Adrenal gland (tissue), 12 donors: ENCODE data around the gene ARHGEF12. TPM values are rescaled to one million over a fixed set of nuclear protein-coding genes. Genes with fewer than 3 reads are reported as not detected.

Experiments used
- DNase-seq, 7 donors: peaks; one replicate each; pipeline ENCODE4 v3.0.0-alpha.2; 2019 to 2020
- H3K27ac ChIP-seq, 5 donors: fragments of 200-600 bp; sonication (generic) in 4 of 5; 1 replicate in 3 of 5; 2 replicates in 2 of 5; pipeline versions ENCODE4 v1.5.1 to v1.8.0; 2016 to 2020; ENCODE audit warnings: mild to moderate bottlenecking in 1 of 5
- H3K27me3 ChIP-seq: fragments of 200-600 bp; 2 replicates; pipeline ENCODE4 v1.8.0; 2021
- H3K36me3 ChIP-seq, 2 donors: fragments of 200-600 bp; replicated peaks in 1 of 2; 1 replicate in 1 of 2; 2 replicates in 1 of 2; pipeline versions ENCODE4 v1.5.1 to v1.8.0; 2018 to 2022
- H3K4me1 ChIP-seq, 2 donors: fragments of 200-600 bp; replicated peaks in 1 of 2; 1 replicate in 1 of 2; 2 replicates in 1 of 2; pipeline versions ENCODE4 v1.5.1 to v1.8.0; 2018 to 2021
- H3K4me3 ChIP-seq, 4 donors: fragments of 200-600 bp; sonication (generic) in 3 of 4; one replicate each; pipeline ENCODE4 v1.5.1; 2016 to 2018
- H3K9me3 ChIP-seq, 3 donors: fragments of 200-600 bp; sonication (generic) in 1 of 3; replicated peaks in 1 of 3; 1 replicate in 2 of 3; 2 replicates in 1 of 3; pipeline versions ENCODE4 v1.5.1 to v1.8.0; 2016 to 2021
- CTCF ChIP-seq, 6 experiments: fragments of 450-650 bp in 4 of 6; fragments of 200-600 bp in 2 of 6; sonication (generic) in 1 of 6; IDR thresholded peaks; 1 replicate in 5 of 6; 2 replicates in 1 of 6; pipeline versions ENCODE4 v1.5.1 to v1.8.0; 2016 to 2021; ENCODE audit warnings: antibody characterized with exemption in 6 of 6, mild to moderate bottlenecking in 2 of 6, moderate library complexity in 1 of 6
- POLR2A ChIP-seq, 2 donors: fragments of 450-650 bp; IDR thresholded peaks; one replicate each; pipeline ENCODE4 v1.6.1; 2017; ENCODE audit warnings: antibody characterized with exemption in 2 of 2, mild to moderate bottlenecking in 2 of 2, moderate library complexity in 1 of 2
- WGBS, 4 donors: extraction: QIAGEN DNeasy Blood & Tissue Kit in 2 of 4; methylation state at CpG; one replicate each; pipeline versions ENCODE4 v1.1.5 to v1.1.7; 2013 to 2017; 5-methylcytosine and 5-hydroxymethylcytosine counted together
- intact Hi-C, 2 donors: fragments of 100-400 bp; cut with DNase I; formaldehyde crosslinking; loops; one replicate each; pipeline versions ENCODE4 v1.14.1 to v1.15.0; 2022 to 2023
- polyA plus RNA-seq, 3 donors: library from polyadenylated mRNA; stranded (reverse); fragments of 200-250 nt in 2 of 3; fragments of 350-450 nt in 1 of 3; fragmentation: Illumina TruSeq in 1 of 3; extraction: RNeasy Lipid Tissue Mini Kit (QIAGEN cat#74804) in 1 of 3; gene quantifications; one replicate each; pipeline ENCODE4 v1.2.3, GENCODE V29; 2013 to 2014
- total RNA-seq, 9 donors: library from RNA; depleted of rRNA in 4 of 9; stranded (reverse); fragments of >200 nt in 4 of 9; fragments of 120-200 nt in 1 of 9; fragmentation: NEBNext Ultra II Directional in 1 of 9; extraction: Animal tissue kit (Norgen Biotek cat#: 25700) in 1 of 9; gene quantifications; one replicate each; pipeline versions ENCODE4 v1.1.0 to v1.2.4, GENCODE V29; 2013 to 2023
- donor health status: healthy with polysubstance abuse.
- donor health status: Bipolar disorder and iron deficiency.
- donor health status: DM: yes; HTN: yes; CAD: no.
- donor health status: DM: no; HTN: no; CAD: no.
- donor health status: DM: no; HTN: no; CAD: no.
- donor health status: DM: yes; HTN: yes; CAD: no.

ARHGEF12 gene
- total and polyA plus RNA-seq, 12 donors = 20.2 to 125 (median 94.2) TPM

DNA sequence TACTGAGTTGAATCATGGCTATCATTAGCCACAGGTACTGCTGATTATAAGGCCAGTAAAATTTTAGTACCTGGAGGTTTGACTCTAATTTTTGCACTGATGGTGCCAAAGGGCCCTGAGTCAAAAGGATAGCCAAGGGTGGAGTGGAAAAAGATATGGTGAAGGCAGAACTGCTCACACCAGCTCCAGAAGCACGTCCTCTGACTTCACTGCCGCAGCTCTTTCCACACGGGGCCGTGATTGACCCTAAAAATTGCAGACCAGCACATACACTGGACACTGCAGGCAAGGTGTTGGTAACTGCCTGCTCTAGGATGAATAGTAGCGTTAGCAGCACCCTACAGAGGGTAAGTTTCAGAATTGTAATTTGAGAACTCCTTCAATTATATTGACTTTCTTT is 149.9 kb downstream of the ARHGEF12 start:
- Histone ChIP-seq H3K27ac (no peak overlapping the region), H3K36me3 (peaks cover 0 to 41% of the 10 kb centered on the region in 2 donors)
- 95 to 96% (median 96%) methylated on average over 5 of the region's 5 CpGs for WGBS, 4 donors

DNA sequence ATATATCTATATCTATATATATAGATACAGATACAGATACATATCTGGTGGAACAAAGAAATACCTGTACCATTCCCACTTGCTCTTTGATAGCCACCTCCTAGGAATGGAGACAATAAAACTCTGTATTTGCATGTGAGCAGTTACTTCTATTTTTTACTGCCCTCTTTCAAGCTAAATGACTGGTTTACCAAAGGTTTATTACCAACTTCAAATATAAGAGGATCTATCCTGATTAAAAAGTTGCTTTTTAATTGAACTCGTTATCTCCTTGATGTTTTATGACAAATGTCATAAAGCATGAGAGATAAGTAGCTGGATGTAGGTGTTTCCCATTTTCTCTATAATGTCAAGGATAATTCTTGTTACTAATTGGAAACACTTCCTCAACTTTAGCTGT is 153.6 kb downstream of the ARHGEF12 start:
- Histone ChIP-seq H3K9me3 (no peaks in the 10 kb centered on the region), H3K4me3 (no peak overlapping the region), H3K36me3 (peaks cover 0 to 18% of the 10 kb centered on the region in 2 donors), H3K4me1 (no peaks in the 10 kb centered on the region), H3K27ac (no peak overlapping the region), H3K27me3 (no peaks in the 10 kb centered on the region)
- no peak for DNase-seq
- TF ChIP-seq POLR2A (IDR thresholded peaks at IDR 0.05) (no peak), CTCF (IDR thresholded peaks at IDR 0.05) (no peak)
- intact Hi-C loops = no loop called here
- WGBS, 4 donors = 49 to 69% (median 65%) methylated on average over 1 of the region's 1 CpG

More for the DNA sequence above, 149.9 kb downstream of the ARHGEF12 start:
- intact Hi-C loops = no loop called here
- TF ChIP-seq CTCF (IDR thresholded peaks at IDR 0.05) = no peak
- TF ChIP-seq POLR2A (IDR thresholded peaks at IDR 0.05) = no peak
- no peak for DNase-seq
- no peak overlapping the region for H3K4me3 ChIP-seq
- peaks cover 0 to 6% of the 10 kb centered on the region in 2 donors for H3K4me1 ChIP-seq
- no peaks in the 10 kb centered on the region for H3K27me3 ChIP-seq
- no peaks in the 10 kb centered on the region for H3K9me3 ChIP-seq

DNA sequence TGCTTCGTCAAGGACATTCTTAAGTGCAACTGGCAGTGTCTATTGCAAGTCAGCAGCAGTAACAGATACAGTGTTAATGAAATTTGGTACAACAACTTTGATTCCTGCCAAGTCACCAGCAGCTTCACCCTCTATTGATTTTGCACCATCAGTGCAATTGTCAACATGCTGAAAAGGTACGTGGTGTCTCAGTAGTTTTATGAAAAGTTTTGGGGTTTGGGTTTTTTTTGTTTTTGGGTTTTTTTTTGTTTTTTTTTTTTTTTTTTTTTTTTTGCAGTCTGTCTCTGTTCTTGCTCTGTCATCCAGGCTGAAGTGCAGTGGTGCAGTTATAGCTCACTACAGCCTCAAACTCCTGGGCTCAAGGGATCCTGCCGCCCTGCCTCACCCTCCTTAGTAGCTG is 156.3 kb downstream of the ARHGEF12 start:
- no peaks in the 10 kb centered on the region for H3K36me3 ChIP-seq
- no peaks in the 10 kb centered on the region for H3K9me3 ChIP-seq
- WGBS, 4 donors = 66 to 81% (median 73%) methylated on average over 3 of the region's 3 CpGs

GRCh38 chr11:120494595-120494994 is 158.4 kb downstream of the ARHGEF12 start:
- Histone ChIP-seq H3K4me1 (no peaks in the 10 kb centered on the region), H3K36me3 (no peaks in the 10 kb centered on the region), H3K4me3 (no peak overlapping the region), H3K9me3 (no peaks in the 10 kb centered on the region), H3K27me3 (no peaks in the 10 kb centered on the region), H3K27ac (no peak overlapping the region)
- no peak for DNase-seq
- no peak for TF ChIP-seq CTCF (IDR thresholded peaks at IDR 0.05)
- no peak for TF ChIP-seq POLR2A (IDR thresholded peaks at IDR 0.05)
- intact Hi-C loops = no loop called here
- 54 to 61% (median 58%) methylated on average over 2 of the region's 2 CpGs for WGBS, 4 donors

More for the DNA sequence above, 156.3 kb downstream of the ARHGEF12 start:
- no peak for DNase-seq
- H3K27ac ChIP-seq = no peak overlapping the region
- TF ChIP-seq POLR2A (IDR thresholded peaks at IDR 0.05) = no peak
- TF ChIP-seq CTCF (IDR thresholded peaks at IDR 0.05) = no peak
- H3K27me3 ChIP-seq = no peaks in the 10 kb centered on the region
- H3K4me3 ChIP-seq = no peak overlapping the region
- no peaks in the 10 kb centered on the region for H3K4me1 ChIP-seq
- intact Hi-C loops = no loop called here
